ENCODE measurements around the gene KCTD11.
"Not testable (repeated sequence)": the region's sequence is repeated elsewhere in the genome, so short reads cannot be mapped to it uniquely, and the experiment has no call there.

The KCTD11 gene

GRCh38 chr17:7346761-7347614 is 5.0 kb upstream of the KCTD11 start:
- DNase-seq (ENCODE audit: low spot score): no peak

- no peak for DNase-seq (ENCODE audit: low spot score)
Measured at GRCh38 chr17:7347630-7348477, 4.1 kb upstream of the KCTD11 start.

GRCh38 chr17:7348478-7349242 is 3.3 kb upstream of the KCTD11 start:
- no peak for DNase-seq (ENCODE audit: low spot score)

- DNase-seq (ENCODE audit: low spot score): no peak
Measured at GRCh38 chr17:7352503-7352889, 534 bp downstream of the KCTD11 start.

- no peak for DNase-seq (ENCODE audit: low spot score)
Measured at GRCh38 chr17:7352910-7353635, 1.1 kb downstream of the KCTD11 start.

GRCh38 chr17:7354262-7354843 is 2.4 kb downstream of the KCTD11 start:
- DNase-seq (ENCODE audit: low spot score): no peak

- no peak for DNase-seq (ENCODE audit: low spot score)
Measured at GRCh38 chr17:7355053-7355452, 3.1 kb downstream of the KCTD11 start, which contains the start of gene TMEM95. TMEM95 (plus strand) TSS chr17:7355156; CDS start chr17:7355205, 49 bp downstream.

- DNase-seq (ENCODE audit: low spot score): no peak
Measured at GRCh38 chr17:7355573-7355972, 3.6 kb downstream of the KCTD11 start.

- DNase-seq (ENCODE audit: low spot score): peak; percentile 36
Measured at GRCh38 chr17:7356072-7356549, 4.1 kb downstream of the KCTD11 start.

- DNase-seq (ENCODE audit: low spot score): no peak
Measured at GRCh38 chr17:7356756-7357155, 4.8 kb downstream of the KCTD11 start.

GRCh38 chr17:7357381-7357780 is 5.4 kb downstream of the KCTD11 start:
- DNase-seq (ENCODE audit: low spot score): no peak

GRCh38 chr17:7361906-7362305 is 9.9 kb downstream of the KCTD11 start:
- no peak for DNase-seq (ENCODE audit: low spot score)

- DNase-seq (ENCODE audit: low spot score): no peak
Measured at GRCh38 chr17:7363311-7363710, 11.3 kb downstream of the KCTD11 start.

- not testable (repeated sequence) for DNase-seq (ENCODE audit: low spot score)
Measured at GRCh38 chr17:7365963-7366362, 14.0 kb downstream of the KCTD11 start.

- no peak for DNase-seq (ENCODE audit: low spot score)
Measured at GRCh38 chr17:7367083-7367482, 15.1 kb downstream of the KCTD11 start.

- DNase-seq (ENCODE audit: low spot score): no peak
Measured at GRCh38 chr17:7367918-7368598, 16.1 kb downstream of the KCTD11 start.

- not testable (repeated sequence) for DNase-seq (ENCODE audit: low spot score)
Measured at GRCh38 chr17:7368599-7368994, 16.6 kb downstream of the KCTD11 start.

GRCh38 chr17:7369825-7370224 is 17.9 kb downstream of the KCTD11 start:
- DNase-seq (ENCODE audit: low spot score): no peak

GRCh38 chr17:7370853-7371252 is 18.9 kb downstream of the KCTD11 start:
- DNase-seq (ENCODE audit: low spot score): no peak

- DNase-seq (ENCODE audit: low spot score): no peak
Measured at GRCh38 chr17:7374353-7374752, 22.4 kb downstream of the KCTD11 start.

Measured in COLO829 (cell line).